AG08396 (cell line): Measurements from ENCODE around the gene OTUD3.
A peak's percentile ranks its signal among the peaks of the same experiment; 100 is the strongest.
"Not testable (repeated sequence)": the region's sequence is repeated elsewhere in the genome, so short reads cannot be mapped to it uniquely, and the experiment has no call there.

Source experiments
- DNase-seq: peaks from one replicate; pipeline ENCODE4 v3.0.0; 2012; ENCODE audit warnings: low spot score, mixed read lengths

Gene OTUD3

DNA sequence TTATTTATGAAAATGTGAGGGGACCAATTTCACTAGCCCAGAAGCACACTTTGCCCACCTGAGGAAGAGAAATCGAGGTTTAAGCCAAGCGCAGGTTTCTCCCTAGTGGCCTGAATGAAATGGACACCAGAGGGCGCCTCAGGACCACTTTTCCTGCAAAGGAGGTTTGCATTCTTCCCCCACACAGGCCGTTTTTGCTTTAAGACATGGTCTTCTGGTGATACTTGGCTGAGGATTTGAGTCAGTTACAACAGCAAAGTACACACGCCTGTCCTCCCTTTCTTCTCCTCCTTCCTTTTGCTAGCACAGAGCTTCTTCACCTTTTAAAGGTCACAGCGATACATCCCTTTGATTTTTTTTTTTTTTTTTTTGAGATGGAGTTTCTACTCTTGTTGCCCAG is 35.9 kb downstream of the OTUD3 start:
- DNase-seq, result peak; percentile 87

- no peak for DNase-seq
Measured at GRCh38 chr1:19920132-19920710, 38.0 kb downstream of the OTUD3 start.

GRCh38 chr1:19921310-19921709 is 39.1 kb downstream of the OTUD3 start:
- no peak for DNase-seq

- no peak for DNase-seq
Measured at GRCh38 chr1:19922015-19922688, 40.0 kb downstream of the OTUD3 start.

GRCh38 chr1:19923137-19923952 is 41.1 kb downstream of the OTUD3 start, which contains the start of gene PLA2G2E:
PLA2G2E (minus strand) TSS chr1:19923617; CDS start chr1:19923559, 58 bp downstream.
- DNase-seq, result no peak

GRCh38 chr1:19923953-19924346 is 41.8 kb downstream of the OTUD3 start:
- DNase-seq, result no peak

DNA sequence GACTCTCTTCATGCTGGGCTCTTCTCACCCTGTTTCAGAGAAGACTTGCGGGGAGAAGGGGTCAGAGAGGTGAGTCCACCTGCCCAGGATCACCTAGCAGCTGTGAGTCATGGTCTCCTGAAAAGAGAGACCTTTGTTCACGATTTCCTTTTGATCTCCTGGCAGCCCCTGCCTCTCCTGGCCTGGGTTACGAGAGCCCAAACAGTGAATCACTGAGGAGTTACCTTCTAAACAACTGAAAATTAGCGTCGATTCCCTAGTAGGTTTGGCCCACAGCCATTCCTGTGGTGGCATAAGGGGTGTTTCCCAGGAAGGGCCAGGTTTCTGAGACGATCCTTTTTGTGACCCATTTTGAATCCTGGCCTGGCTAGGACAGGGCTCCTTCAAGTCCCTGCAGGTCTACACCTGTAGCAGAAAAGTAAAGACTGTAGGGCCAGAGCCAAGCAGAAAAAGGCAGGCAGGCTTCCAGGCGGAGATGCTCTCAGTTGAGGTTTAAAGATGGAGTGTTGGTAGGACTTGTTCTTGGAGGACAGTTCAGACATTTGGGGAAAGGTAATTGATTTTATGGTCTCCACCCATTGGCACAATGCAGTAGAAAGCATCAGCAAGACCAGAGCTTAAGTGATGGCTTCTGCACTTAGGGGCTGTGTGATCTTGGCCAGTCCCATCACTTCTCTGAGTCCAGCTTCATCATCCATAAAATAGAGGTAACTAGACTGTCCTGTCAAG is 43.3 kb downstream of the OTUD3 start:
- DNase-seq, result no peak

DNA sequence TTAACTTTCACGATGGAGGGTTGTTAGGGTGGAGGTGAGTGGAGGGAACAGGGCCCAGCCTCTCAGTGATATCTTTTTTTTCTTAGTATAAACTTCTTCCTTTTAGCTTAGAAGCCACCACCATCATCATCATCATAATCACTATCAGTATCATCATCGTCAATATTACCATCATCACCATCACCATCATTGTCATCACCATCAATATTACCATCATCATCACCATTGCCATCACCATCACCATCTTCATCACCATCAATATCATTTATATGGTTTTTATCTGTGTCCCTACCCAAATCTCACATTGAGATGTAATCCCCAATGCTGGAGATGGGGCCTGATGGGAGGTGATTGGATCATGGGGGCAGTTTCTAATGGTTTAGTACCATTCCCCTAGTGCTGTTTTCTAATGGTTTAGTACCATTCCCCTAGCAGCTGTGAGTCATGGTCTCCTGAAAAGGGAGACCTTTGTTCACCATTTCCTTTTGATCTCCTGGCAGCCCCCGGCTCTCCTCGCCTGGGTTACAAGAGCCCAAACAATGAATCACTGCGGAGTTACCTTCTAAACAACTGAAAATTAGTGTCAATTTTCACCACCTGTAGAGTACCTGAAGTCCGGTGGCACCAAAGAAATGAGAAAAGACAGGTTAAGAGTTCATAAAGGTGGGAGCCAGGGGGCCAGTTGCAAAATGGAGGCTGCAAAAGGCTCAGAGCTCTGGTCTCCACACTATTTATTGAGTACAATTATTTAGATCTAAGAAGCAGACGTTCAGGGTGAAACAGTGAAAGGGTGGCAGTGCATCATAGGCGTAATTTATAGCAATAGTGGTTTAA is 44.3 kb downstream of the OTUD3 start:
- DNase-seq, result no peak

DNA sequence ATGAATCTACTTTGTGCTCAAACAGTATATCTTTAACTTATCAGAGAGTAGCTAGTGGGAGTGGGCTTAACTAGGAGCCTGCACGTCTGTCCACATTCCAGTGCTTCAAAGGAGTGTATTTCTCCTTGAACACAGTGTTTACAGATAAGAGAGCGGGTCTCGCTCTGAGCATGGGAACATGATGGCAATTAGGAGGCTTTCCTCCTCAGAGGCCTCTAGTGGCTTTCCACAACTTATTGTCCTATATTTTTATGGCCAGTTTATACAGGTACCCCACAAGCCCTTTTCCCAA is 44.9 kb downstream of the OTUD3 start:
- not testable (repeated sequence) for DNase-seq

DNA sequence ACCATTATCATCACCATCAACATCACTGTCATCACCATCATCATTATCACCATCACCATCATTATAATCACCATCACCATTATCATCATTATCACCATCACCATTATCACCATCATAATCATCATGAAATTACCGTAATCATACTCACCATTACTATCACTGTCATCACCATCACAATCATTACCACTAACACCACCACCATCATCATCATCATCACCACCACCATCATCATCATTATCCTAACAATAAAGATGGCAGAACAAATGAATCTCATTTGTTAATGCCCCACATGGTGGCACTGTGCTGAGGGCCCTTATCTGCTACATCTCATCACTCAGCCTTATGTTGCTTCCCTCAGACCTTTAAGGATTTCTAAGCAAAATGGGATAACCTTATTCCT is 50.7 kb downstream of the OTUD3 start:
- DNase-seq, result no peak

GRCh38 chr1:19934336-19934735 is 52.1 kb downstream of the OTUD3 start:
- DNase-seq, result no peak

DNA sequence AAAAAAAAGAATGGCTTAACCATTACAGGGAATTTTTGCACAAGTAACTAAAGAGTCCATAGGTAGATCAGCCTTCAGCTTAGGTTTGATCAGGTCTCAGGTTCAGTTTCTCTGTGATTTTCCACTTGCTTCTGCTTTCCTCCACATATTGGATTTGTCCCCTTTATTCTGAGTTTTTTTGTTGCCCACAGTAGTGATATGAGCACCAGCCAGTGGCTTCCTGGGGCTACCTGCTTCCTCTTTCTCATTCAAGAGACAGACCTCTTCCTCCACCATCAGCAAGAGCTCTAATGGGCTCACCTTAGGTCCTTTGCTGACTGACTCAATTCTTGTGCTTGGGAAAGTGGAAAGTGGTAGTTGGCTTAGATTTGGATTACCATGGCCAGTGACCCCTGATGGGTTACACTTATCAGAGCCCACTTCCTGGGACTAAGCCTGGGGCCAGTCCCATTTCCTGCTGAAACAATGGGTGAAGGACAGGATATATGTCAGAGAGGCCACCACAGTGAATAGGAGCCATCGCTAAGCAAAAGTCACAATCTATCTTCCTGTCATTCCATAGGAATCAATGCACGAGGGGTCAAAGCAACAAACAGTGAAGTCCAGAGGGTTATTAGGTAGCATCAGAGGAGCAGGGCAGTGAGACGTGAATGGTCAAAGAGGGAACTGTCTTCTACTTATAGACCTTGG is 54.0 kb downstream of the OTUD3 start:
- DNase-seq, result no peak

- no peak for DNase-seq
Measured at GRCh38 chr1:19938472-19938871, 56.3 kb downstream of the OTUD3 start.

- DNase-seq, result no peak
Measured at GRCh38 chr1:19940486-19941205, 58.5 kb downstream of the OTUD3 start.

DNA sequence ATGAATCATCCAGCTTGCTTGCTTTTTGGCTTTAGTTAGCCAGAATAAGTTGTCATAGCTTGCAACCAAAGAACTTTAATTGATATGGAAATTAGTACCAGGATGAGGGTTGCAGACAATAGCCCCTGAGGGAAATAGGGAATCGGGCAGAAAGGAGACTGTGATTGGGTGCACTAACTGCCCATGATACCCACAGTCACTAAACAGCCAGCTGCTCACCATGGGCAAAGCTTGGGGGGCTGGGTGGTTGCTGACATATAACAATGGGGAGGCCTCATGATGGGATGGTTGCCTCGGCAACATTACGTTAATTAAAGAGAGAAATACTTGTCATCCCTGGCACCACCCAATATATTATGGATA is 59.0 kb downstream of the OTUD3 start:
- DNase-seq, result no peak

GRCh38 chr1:19942088-19942487 is 59.9 kb downstream of the OTUD3 start:
- no peak for DNase-seq

GRCh38 chr1:19942657-19943056 is 60.5 kb downstream of the OTUD3 start:
- DNase-seq, result no peak

GRCh38 chr1:19945914-19946313 is 63.7 kb downstream of the OTUD3 start:
- DNase-seq, result no peak

DNA sequence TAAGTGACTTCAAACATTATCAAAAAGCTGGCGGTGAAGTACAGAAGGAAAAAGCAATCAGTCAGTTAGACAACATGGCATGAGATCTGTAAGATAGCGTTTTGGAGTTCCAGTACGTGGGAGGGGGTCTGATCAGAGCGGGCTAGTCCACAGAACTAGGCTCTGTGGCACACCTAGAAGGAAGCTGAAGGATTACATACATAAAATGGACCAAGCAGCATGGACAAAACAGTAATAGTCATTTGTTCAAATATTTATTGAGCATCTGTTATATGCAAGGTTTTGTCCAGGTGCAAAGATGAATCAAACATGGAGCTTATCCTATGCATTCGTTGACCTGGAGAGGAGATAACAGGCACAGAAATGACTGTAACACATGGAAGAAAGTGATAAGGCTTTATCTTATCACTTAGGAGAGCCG is 64.1 kb downstream of the OTUD3 start:
- DNase-seq, result no peak

DNA sequence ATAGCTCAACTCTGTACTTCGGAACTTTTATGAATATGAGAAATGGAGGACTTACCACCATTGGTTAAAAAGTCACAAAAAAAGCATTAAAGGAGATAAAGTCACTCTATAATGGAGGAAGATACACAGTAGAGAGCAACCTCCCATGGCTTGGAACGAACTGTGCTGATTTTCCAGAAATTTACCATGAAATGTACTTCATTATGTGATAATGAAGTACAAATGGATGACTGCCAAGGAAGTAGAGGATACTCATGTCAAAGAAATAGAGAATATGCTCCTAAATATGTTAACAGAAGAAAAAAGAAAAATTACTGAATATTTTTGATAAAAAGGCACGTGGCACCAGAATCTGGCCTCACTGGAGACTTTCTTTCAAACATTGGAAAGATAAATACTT is 64.8 kb downstream of the OTUD3 start:
- no peak for DNase-seq

DNA sequence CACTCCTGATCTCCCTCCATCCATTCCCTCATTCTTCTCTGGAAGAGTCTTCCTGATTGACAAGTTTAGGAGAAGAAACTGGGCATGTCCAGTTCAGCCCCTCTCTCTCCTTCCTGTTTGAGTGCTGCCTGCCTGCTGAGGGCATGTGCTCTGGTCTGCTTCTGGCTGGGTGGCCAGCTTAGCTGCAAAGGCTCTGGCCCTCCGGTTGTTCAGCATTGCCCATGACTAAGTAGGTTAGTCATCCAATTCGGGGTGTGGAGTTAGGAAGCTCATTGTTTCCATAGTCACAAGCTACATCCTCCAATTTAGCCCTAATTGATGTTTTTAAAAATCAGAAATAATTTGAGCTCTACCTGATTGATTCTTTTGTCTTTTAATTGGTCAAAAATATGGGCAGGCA is 66.8 kb downstream of the OTUD3 start:
- DNase-seq, result peak; percentile 77
